AG04449 (cell line): ENCODE measurements around the gene PLD5.

Experiments used
- CTCF ChIA-PET: fragments of 350-600 bp; formaldehyde crosslinking; extraction: SDS; loops from one replicate; lab custom pipeline; 2021; ENCODE audit warnings: antibody characterized with exemption; lab: Yijun Ruan, JAX
- POLR2A ChIA-PET: fragments of 400-600, 350-600 bp; formaldehyde crosslinking; extraction: SDS; loops from one replicate; lab custom pipeline; 2020; ENCODE audit warnings: antibody characterized with exemption, inconsistent platforms; lab: Yijun Ruan, JAX
- DNase-seq: peaks from one replicate; pipeline ENCODE4 v3.0.0-alpha.2; 2010; ENCODE audit warnings: low read depth, low spot score
- H3K4me3 ChIP-seq: 2 replicates; pipeline ENCODE4 v1.5.1; 2011; ENCODE audit warnings: low read depth, mild to moderate bottlenecking, control low read depth, low read length
- TF ChIP-seq, protein P1 (sequence below): IDR thresholded peaks from one replicate; pipeline ENCODE4 v1.5.1; 2011; ENCODE audit warnings: mild to moderate bottlenecking, moderate library complexity, low read length, control low read depth, inconsistent platforms; ENCODE audit not compliant: insufficient read depth; ENCODE audit errors: missing control alignments

The PLD5 gene

DNA sequence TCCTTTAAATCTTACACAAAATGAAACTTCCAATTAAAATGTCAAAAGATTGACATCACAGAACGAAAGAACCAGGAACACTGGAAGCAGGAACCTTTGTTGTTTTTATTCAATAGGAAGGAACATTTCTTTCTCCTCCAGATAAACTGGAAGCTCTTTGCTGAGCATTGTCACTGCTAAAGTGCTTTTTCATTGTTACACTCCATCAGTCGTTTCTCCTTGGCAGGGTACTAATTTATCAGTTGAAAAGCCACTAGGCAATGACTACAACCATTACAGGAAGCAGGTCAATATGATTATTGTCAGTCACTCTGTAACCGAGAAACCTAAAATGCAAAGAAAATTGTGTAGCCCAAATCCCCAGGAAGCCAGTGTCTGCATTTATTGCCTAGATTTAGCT lies 362.4 kb downstream of the PLD5 start:
- no peak for DNase-seq
- ChIA-PET CTCF (no interaction called here), POLR2A (no interaction called here)
- H3K4me3 ChIP-seq, result no peak overlapping the region
- TF ChIP-seq, protein P1, sequence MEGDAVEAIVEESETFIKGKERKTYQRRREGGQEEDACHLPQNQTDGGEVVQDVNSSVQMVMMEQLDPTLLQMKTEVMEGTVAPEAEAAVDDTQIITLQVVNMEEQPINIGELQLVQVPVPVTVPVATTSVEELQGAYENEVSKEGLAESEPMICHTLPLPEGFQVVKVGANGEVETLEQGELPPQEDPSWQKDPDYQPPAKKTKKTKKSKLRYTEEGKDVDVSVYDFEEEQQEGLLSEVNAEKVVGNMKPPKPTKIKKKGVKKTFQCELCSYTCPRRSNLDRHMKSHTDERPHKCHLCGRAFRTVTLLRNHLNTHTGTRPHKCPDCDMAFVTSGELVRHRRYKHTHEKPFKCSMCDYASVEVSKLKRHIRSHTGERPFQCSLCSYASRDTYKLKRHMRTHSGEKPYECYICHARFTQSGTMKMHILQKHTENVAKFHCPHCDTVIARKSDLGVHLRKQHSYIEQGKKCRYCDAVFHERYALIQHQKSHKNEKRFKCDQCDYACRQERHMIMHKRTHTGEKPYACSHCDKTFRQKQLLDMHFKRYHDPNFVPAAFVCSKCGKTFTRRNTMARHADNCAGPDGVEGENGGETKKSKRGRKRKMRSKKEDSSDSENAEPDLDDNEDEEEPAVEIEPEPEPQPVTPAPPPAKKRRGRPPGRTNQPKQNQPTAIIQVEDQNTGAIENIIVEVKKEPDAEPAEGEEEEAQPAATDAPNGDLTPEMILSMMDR, result no peak

DNA sequence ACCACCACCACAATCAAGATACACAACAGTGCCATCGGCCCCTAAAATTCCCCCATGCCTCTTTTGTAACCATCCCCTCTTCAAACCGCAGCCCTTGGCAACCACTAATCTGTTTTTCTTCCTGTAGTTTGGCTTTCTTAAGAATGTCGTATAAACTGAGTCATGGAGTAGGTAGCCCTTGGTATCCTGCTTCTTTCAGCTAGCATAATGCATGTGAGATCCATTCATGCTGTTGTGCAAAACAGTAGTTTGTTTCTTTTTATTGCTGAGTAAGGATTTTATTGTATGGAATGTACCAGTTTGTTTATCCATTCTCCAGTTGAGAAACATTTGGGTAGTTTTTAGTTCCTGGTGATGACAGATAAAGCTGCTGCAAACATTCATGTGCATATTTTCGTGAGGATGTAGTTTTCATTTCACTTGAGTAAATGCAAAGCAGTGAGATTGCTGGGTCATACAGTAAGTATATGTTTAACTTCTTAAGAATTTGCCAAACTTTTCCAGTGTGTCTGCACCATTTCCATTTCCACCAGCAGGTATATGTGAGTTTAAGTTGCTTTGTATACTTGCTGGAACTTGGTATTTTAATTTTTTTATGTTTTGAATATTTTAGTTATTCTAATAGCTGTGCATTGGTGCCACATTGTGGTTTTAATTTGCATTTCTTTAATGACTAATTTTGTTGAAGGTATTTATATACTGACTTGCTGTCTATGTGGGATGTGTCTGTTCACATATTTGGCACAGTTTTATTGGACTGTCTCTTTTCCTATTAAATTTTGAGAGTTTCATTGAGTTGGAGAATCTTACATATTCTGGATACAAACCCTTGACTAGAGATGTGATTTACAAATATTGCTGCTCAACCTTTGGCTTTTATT lies 377.2 kb downstream of the PLD5 start:
- ChIA-PET CTCF (no interaction called here), POLR2A (no interaction called here)
- TF ChIP-seq, protein P1, result no peak
- DNase-seq, result no peak
- H3K4me3 ChIP-seq, result no peak overlapping the region

DNA sequence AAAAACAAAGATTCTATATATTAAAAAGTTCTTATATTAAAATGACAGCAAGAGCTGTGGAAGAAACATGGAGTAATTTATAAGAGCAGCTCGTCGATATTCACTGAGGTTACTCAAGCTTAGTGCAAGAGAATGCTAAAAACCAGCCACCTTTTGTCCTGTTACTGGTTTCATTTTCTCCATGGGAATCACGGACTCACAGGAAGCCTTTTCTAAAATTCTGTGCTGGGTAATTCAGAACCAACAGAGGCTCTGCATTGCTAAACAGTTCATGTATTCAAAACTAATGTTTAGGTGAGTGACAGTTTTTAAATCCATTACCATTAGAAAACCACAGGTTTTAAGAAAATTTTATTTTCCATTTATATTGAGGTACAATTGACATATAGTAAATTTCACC lies 377.8 kb downstream of the PLD5 start:
- TF ChIP-seq, protein P1, result no peak
- ChIA-PET CTCF (no interaction called here), POLR2A (no interaction called here)
- no peak for DNase-seq
- no peak overlapping the region for H3K4me3 ChIP-seq

DNA sequence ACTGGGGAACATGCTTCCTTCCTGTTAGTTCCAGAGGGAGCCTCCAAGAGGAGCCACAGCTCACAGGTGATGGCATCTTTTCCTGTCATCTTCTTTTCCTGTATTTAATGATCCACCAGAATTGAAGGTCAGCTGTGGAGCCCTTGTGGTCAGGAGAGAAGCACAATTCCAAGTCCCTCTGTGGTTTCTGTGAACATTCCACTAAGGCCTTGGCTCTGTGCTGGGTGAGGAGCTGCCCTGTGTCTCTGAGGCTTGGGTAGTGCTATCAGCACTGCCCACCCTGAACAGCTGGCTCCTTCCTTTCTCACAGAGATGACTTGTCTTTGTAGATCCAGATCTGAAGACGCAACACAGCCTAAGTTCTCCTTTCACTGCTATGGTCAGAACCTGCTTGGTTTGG lies 383.7 kb downstream of the PLD5 start:
- CTCF ChIA-PET, result no interaction called here
- POLR2A ChIA-PET, result no interaction called here
- TF ChIP-seq, protein P1, result no peak
- no peak for DNase-seq
- H3K4me3 ChIP-seq, result no peak overlapping the region

DNA sequence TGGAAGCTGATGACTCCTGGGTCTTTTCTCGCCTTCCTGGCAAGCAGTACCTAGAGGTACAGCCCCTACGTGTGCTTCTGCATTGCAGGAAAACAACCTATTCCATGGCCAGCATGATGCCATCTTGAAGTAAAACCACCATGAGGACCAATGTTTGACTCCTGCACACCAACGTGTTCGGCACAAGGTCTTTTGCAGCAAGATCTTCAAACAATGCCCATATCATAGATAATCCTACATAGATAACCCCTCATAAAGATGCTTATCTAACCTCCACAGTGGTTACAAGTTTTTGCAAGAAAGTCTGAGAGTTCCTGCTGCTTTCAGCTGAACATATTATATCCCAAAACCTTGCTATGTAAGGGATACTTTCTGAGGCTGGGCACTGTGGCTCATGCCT lies 384.5 kb downstream of the PLD5 start:
- CTCF ChIA-PET, result no interaction called here
- H3K4me3 ChIP-seq, result no peak overlapping the region
- POLR2A ChIA-PET, result no interaction called here
- DNase-seq, result no peak
- TF ChIP-seq, protein P1, result no peak

DNA sequence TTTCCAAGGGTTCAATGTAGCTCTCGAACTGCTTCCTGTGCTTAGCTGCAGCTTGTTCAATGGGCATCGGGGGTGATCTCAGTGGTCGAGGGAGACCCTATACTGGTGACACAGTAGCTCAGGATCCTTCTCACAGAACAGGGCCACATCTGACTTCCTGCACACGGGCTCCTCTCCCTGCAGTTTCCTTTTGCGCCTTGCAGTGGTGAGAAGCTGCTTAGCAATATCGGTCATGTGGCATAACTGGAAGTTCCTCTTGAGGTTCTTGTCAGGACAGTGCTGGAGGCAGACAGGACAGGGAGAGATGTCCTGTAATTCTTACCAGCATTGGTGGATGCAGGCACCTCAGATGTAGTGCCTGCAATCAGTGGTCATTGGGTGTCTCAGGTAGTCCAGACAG lies 385.1 kb downstream of the PLD5 start:
- no peak for DNase-seq
- ChIA-PET CTCF (no interaction called here), POLR2A (no interaction called here)
- no peak overlapping the region for H3K4me3 ChIP-seq
- TF ChIP-seq, protein P1, result no peak
